ENCODE results near the gene BASP1.

BASP1 gene

DNA sequence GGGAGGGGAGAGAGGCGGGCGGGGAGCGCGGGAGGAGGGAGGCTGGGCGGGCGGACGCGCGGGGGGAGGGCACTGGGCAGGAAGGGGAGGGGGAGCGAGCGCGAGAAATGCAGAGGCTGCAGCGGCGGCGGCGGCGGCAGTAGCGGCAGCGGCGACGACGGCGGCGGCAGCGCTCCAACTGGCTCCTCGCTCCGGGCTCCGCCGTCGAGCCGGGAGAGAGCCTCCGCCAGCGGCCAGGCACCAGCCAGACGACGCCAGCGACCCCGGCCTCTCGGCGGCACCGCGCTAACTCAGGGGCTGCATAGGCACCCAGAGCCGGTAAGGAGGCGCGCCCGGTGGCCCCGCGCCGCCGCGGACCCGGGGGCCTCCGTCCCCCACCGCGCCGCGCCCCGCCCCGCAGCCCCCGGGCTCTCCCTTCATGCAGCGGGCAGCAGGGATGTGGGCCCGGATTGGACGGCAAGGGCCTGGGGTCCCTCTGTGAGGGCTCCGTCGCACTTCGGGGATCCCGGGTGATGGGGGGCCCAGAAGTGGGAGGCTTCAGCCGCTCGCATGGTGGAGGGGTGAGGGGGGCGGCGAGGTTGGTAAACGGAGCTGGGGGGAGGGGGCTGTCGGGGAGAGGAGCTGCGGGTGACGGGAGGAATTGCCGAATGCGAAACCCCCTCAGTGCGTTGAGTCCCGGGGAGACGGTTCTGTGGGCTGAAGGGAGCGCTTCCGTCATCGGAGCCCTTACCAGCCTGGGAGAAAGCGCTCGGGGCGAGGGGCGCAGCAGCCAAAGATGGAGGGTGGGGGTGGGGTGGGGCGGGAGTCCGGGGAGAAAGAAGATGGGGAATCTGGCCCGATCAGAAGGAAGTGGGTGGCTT, at the start of gene BASP1:
Gene BASP1, plus strand, starts transcription at position 139 of the 860 bp plus-strand sequence. CDS start 57,586 bp downstream, outside the sequence.
- peak in 1 of 2 experiments; percentile 28 for DNase-seq (ENCODE audit: low read depth in 2 of 2)

- no peak for DNase-seq (ENCODE audit: low read depth in 2 of 2)
Observed at GRCh38 chr5:17169507-17169906, 47.9 kb upstream of the BASP1 start.

GRCh38 chr5:17172791-17173190, 44.6 kb upstream of the BASP1 start:
- DNase-seq (ENCODE audit: low read depth in 2 of 2): no peak

DNA sequence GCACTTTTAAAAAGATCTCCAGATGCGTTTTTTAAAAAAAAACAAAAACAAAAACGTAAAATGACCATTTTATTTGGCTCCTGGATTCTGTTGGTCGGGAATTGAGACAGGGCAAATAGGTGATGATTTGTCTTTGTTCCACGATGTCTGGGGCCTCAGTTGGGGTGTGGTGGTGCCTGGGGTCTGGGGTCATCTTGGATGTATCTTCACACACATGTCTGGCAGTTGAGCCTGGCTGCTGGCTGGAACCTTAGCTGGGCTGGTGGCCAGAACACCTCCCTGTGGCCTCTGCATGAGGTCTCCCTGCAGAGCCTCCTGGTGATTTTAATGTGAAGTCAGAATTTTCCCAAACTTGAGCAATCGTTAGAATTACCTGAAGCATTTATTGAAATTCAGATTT, 42.5 kb upstream of the BASP1 start:
- no peak for DNase-seq (ENCODE audit: low read depth in 2 of 2)

GRCh38 chr5:17177501-17178372, 39.7 kb upstream of the BASP1 start:
- DNase-seq (ENCODE audit: low read depth in 2 of 2): no peak

DNA sequence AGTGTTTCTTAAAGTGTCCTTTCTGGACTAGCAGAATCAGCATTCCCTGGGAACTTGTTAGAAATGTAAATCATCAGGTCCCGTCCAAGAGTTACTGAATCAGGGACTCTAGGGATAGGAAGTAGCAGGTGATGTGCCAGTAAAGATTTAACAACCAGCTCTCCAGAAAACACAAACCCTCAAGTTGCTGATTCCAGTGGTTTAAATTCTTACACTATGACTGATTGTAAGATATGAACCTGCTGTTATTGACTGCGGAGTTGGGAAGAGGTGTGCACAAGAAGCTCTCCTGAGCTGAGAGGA, 39.1 kb upstream of the BASP1 start:
- DNase-seq (ENCODE audit: low read depth in 2 of 2): no peak

GRCh38 chr5:17180330-17180843, 37.0 kb upstream of the BASP1 start:
- DNase-seq (ENCODE audit: low read depth in 2 of 2): no peak

DNA sequence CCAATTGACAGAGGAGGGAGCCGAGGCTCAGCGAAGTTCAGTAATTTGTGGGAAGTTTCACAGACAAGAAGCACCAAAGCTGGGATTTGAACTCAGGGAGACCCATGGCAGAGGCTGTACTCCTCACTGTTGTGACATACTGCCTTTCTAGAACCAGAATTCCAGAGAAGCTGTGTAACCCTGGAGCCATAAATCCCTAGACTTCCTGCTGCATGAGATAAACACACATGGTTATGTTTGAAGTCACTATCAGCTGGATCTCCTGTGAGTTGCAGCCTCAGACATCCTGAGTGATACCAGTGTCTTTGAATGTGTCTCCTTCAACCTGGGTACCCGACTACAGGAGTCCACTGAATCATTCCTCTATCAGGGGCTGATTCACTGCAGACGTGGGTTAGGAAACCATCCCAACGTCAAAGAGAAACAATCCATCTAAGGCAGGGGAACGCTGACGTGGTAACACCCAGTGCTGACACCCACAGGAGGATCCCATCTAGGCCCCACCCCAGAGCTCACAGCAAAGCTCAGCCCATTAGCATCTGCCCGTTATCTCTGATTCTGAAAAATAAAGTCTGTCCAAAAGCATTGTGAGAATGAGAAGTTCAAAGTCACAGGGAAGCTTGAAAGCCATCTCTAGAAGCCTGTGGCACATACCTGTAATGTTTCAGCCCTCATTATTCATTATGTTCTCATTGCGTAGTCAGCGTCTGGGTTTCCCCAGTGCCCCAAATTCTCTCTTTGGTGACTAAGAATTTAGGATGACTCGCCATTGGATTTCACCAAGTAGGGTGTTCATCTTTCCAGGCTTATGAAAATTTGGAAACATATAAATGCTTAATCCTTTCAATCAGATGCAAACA, 36.3 kb upstream of the BASP1 start:
- DNase-seq (ENCODE audit: low read depth in 2 of 2): peak in 1 of 2 experiments; percentile 4

- DNase-seq (ENCODE audit: low read depth in 2 of 2): no peak
Observed at GRCh38 chr5:17182494-17182893, 34.9 kb upstream of the BASP1 start.

DNA sequence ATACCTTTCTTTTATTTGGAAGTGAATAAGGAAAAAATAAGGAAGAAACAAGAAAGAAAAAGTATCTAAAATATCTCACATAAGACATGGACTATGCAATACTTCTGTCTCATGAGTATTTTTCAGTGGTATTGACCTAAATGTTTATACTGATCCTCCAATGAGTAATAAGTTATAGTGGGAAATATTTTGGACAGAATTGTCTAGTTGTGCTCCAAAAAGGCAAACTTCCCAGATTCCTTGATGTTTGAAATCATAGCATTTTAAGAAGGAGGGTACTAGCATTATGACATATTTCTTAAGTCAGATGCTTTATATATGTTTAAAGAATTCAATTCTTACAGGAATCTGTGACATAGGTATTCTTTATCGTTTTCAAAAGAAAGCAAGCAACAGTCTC, 34.5 kb upstream of the BASP1 start:
- DNase-seq (ENCODE audit: low read depth in 2 of 2): no peak

GRCh38 chr5:17183831-17184230, 33.6 kb upstream of the BASP1 start:
- no peak for DNase-seq (ENCODE audit: low read depth in 2 of 2)

GRCh38 chr5:17184588-17184987, 32.8 kb upstream of the BASP1 start:
- no peak for DNase-seq (ENCODE audit: low read depth in 2 of 2)

DNA sequence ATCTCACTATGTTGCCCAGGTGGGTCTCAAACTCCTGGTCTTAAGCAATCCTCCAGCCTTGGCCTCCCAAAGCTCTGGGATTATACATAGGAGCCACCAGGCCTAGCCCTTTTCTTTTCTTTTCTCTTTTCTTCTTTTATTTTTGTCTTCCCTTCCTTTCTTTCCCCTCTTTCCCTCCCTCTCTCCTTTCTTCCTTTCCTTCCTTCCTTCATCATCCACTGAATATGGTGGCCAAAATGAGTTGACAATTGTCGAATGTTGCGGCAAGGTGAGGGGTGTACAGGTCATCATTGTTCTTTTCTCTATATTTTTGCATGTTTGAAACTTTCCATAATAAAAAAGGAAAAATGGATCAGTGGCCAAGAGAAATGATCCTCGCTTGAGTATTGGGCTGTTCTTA, 32.1 kb upstream of the BASP1 start:
- no peak for DNase-seq (ENCODE audit: low read depth in 2 of 2)

GRCh38 chr5:17185773-17186172, 31.7 kb upstream of the BASP1 start:
- no peak for DNase-seq (ENCODE audit: low read depth in 2 of 2)

- DNase-seq (ENCODE audit: low read depth in 2 of 2): no peak
Observed at GRCh38 chr5:17186256-17186655, 31.2 kb upstream of the BASP1 start.

DNA sequence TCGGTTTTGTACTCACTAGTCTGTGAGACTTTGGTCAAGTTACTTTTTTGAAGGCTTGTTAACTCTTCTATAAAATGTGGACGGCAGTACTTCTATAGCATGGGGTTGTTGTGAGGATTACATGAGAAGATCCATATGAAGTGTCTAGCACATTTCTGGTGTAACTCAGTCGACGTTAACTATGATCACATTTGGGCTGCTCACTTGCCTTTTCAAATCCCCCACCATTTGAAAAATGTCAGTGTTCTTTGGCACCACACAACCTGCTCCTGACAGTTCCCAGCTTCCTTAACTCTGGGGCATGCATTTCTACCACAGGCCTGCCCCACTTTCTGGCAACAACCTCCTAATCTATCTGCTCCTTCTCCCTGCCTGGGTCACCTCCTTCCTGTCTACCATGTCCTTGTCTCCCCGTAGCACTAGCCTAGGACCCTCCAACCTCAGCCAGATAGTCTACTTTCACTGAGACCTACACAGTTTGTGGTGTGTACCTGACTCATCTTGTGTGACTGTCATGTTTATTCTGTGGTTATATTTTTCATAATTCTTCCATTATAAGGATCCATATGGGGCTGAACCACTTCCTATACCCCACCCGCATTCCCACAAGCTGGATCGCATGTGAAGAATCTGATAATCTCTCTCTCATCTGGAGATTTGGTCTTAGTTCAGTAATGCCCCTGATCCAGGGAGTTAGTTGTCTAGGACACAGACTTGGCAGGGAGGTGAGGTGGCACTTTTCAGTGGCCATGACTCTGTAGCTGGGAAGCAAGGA, 30.2 kb upstream of the BASP1 start:
- DNase-seq (ENCODE audit: low read depth in 2 of 2): no peak

DNA sequence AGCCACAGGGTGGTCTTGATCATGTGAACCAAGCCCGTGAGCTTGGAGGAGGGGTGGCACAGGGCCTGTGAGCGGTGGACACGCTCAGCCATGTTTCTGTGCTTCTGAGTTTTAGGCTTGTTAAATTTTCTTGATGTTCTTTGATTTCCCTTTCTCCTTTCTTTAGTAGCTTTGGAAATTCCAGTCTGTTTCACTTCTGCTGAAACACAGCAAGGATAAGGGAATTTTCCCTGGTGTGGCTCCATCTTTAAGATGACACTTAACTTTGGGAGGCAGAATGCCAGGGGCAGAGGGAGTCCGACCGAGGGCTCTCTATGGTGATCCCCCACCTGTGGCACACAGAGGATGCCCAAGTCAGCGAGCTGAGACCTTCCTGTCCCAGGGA, 29.7 kb upstream of the BASP1 start:
- no peak for DNase-seq (ENCODE audit: low read depth in 2 of 2)

GRCh38 chr5:17189381-17190036, 27.9 kb upstream of the BASP1 start:
- DNase-seq (ENCODE audit: low read depth in 2 of 2): peak; percentile 37 to 73

GRCh38 chr5:17190242-17190778, 27.1 kb upstream of the BASP1 start:
- no peak for DNase-seq (ENCODE audit: low read depth in 2 of 2)

DNA sequence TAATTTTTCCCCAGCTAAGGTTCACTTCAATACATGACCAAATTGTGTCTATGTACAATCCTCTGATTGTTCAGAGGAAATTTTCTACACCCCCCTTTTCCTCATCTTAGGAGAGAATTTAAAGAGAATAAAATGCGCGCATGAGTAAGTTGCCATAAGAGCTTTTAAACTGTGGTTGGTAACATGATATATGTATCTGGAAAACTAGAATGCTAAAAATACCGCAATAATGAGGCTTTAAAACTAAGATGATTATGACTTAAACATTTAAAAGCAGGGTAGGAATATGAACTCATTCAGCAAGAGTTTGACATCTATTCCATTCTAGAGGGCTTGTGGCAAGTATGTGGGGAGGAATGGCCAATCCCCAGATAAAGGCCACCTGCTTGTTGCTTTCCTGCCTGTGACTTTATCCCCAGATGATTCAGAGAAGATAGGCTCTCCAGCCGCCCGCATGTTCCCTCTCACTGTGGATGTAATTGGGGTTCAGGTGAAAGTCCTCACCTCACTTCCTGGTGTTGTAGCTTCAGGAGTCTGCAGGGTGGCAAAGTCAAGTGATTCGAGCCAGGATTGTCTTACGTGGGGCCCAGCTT, 26.5 kb upstream of the BASP1 start:
- DNase-seq (ENCODE audit: low read depth in 2 of 2): no peak
